Astrocyte (in vitro differentiated cells and primary cell): ENCODE data around the gene CD40. TPM values are rescaled to one million over a fixed set of nuclear protein-coding genes. Genes with fewer than 3 reads are reported as not detected.

Experiments
- DNase-seq: peaks from one replicate; pipeline ENCODE4 v3.0.0-alpha.2; 2010; ENCODE audit warnings: low read depth
- FAIRE-seq: peaks from 2 replicates; lab custom pipeline; 2011; peaks lifted over from hg19 to GRCh38; lab: Jason Lieb, UNC
- H2AFZ ChIP-seq: 2 replicates; pipeline ENCODE4 v1.6.0; 2012; ENCODE audit warnings: low read depth, low read length, inconsistent platforms
- H3K27ac ChIP-seq: 2 replicates; pipeline ENCODE4 v1.5.1; 2011; ENCODE audit warnings: low read depth, low read length, inconsistent platforms
- H3K27me3 ChIP-seq: 2 replicates; pipeline ENCODE4 v1.6.0; 2011; ENCODE audit warnings: low read length, inconsistent platforms; ENCODE audit not compliant: insufficient read depth
- H3K36me3 ChIP-seq: 2 replicates; pipeline ENCODE4 v1.5.1; 2011; ENCODE audit warnings: low read length, inconsistent platforms; ENCODE audit not compliant: insufficient read depth
- H3K4me1 ChIP-seq: 2 replicates; pipeline ENCODE4 v1.5.1; 2011; ENCODE audit warnings: low read length, inconsistent platforms; ENCODE audit not compliant: insufficient read depth
- H3K4me2 ChIP-seq: 2 replicates; pipeline ENCODE4 v1.6.0; 2012; ENCODE audit warnings: low read length, inconsistent platforms
- H3K4me3 ChIP-seq: 2 replicates; pipeline ENCODE4 v1.5.1; 2011; ENCODE audit warnings: low read depth, mild to moderate bottlenecking, low read length, inconsistent platforms; ENCODE audit not compliant: insufficient read depth
- H3K79me2 ChIP-seq: 2 replicates; pipeline ENCODE4 v1.6.0; 2012; ENCODE audit warnings: mild to moderate bottlenecking, low read length, inconsistent platforms; ENCODE audit not compliant: insufficient read depth
- H3K9ac ChIP-seq: 2 replicates; pipeline ENCODE4 v1.6.0; 2012; ENCODE audit warnings: mild to moderate bottlenecking, low read length, inconsistent platforms
- H3K9me3 ChIP-seq: 2 replicates; pipeline ENCODE4 v1.5.1; 2012; ENCODE audit warnings: low read depth, mild to moderate bottlenecking, low read length, inconsistent platforms; ENCODE audit not compliant: insufficient read depth
- H4K20me1 ChIP-seq: 2 replicates; pipeline ENCODE4 v1.6.0; 2012; ENCODE audit warnings: low read length, inconsistent platforms; ENCODE audit not compliant: insufficient read depth
- H3K27ac Mint-ChIP-seq: one replicate; pipeline ENCODE4 v1.8.0; 2021; ENCODE audit warnings: mild to moderate bottlenecking, mixed read lengths; ENCODE audit not compliant: unreplicated experiment
- H3K27me3 Mint-ChIP-seq: one replicate; pipeline ENCODE4 v1.8.0; 2021; ENCODE audit warnings: low read depth, mixed read lengths; ENCODE audit not compliant: unreplicated experiment
- H3K36me3 Mint-ChIP-seq: one replicate; pipeline ENCODE4 v1.8.0; 2021; ENCODE audit warnings: low read depth, mixed read lengths; ENCODE audit not compliant: unreplicated experiment
- H3K4me1 Mint-ChIP-seq: one replicate; pipeline ENCODE4 v1.8.0; 2021; ENCODE audit warnings: low read depth, mixed read lengths; ENCODE audit not compliant: unreplicated experiment
- H3K4me3 Mint-ChIP-seq: one replicate; pipeline ENCODE4 v1.8.0; 2021; ENCODE audit warnings: mild to moderate bottlenecking, moderate library complexity, mixed read lengths; ENCODE audit not compliant: unreplicated experiment
- H3K9me3 Mint-ChIP-seq: one replicate; pipeline ENCODE4 v1.8.0; 2021; ENCODE audit warnings: mild to moderate bottlenecking, mixed read lengths; ENCODE audit not compliant: unreplicated experiment
- EZH2 ChIP-seq: IDR thresholded peaks from 2 replicates; pipeline ENCODE4 v1.6.1; 2012; ENCODE audit warnings: mild to moderate bottlenecking, low read length, inconsistent platforms; ENCODE audit not compliant: insufficient read depth
- total RNA-seq: library from RNA; stranded (reverse); gene quantifications from 2 replicates; pipeline ENCODE4 v1.2.1, GENCODE V29; 2021
- TF ChIP-seq, protein P1 (sequence below): IDR thresholded peaks from 2 replicates; pipeline ENCODE4 v1.5.1; 2011; ENCODE audit warnings: low read depth, mild to moderate bottlenecking, inconsistent platforms, low read length, moderate library complexity; ENCODE audit not compliant: insufficient read depth

Gene CD40
- total RNA-seq, 1 donor from 2014 or later = 2.3 TPM

DNA sequence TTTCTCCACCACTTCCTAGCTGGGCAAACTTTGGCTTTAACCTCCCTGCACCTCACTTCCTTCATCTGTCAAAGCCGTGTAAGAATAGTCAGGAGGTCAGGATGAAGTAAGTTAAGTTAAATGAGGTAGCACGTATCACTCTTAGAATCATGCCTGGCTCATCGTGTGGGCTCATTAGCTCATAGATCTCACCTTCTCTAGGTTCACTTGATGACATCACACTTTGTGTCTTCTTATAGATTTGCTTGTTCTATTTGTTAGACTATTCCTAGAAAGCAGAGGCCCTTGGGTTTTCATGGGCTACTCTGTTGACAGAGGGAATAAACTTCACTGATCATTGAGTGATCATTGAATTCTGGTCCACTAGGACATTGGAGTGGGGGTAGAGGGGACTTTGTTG, 16.2 kb upstream of the CD40 start:
- Histone ChIP-seq H3K4me2 (no peak overlapping the region), H3K27ac (no peak overlapping the region), H2AFZ (no peak overlapping the region), H3K9ac (no peak overlapping the region), H3K27me3 (peaks cover 41% of the 10 kb centered on the region), H3K36me3 (no peaks in the 10 kb centered on the region), H3K4me1 (no peaks in the 10 kb centered on the region), H4K20me1 (no peaks in the 10 kb centered on the region), H3K79me2 (no peaks in the 10 kb centered on the region), H3K4me3 (no peak overlapping the region), H3K9me3 (no peaks in the 10 kb centered on the region)
- Mint-ChIP-seq H3K27me3 (peaks cover 41% of the 10 kb centered on the region), H3K9me3 (peaks cover 3% of the 10 kb centered on the region), H3K4me1 (no peaks in the 10 kb centered on the region), H3K4me3 (no peak overlapping the region), H3K36me3 (no peaks in the 10 kb centered on the region), H3K27ac (no peak overlapping the region)
- FAIRE-seq = no peak
- TF ChIP-seq, protein P1, sequence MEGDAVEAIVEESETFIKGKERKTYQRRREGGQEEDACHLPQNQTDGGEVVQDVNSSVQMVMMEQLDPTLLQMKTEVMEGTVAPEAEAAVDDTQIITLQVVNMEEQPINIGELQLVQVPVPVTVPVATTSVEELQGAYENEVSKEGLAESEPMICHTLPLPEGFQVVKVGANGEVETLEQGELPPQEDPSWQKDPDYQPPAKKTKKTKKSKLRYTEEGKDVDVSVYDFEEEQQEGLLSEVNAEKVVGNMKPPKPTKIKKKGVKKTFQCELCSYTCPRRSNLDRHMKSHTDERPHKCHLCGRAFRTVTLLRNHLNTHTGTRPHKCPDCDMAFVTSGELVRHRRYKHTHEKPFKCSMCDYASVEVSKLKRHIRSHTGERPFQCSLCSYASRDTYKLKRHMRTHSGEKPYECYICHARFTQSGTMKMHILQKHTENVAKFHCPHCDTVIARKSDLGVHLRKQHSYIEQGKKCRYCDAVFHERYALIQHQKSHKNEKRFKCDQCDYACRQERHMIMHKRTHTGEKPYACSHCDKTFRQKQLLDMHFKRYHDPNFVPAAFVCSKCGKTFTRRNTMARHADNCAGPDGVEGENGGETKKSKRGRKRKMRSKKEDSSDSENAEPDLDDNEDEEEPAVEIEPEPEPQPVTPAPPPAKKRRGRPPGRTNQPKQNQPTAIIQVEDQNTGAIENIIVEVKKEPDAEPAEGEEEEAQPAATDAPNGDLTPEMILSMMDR = no peak
- no peak for TF ChIP-seq EZH2
- no peak for DNase-seq

DNA sequence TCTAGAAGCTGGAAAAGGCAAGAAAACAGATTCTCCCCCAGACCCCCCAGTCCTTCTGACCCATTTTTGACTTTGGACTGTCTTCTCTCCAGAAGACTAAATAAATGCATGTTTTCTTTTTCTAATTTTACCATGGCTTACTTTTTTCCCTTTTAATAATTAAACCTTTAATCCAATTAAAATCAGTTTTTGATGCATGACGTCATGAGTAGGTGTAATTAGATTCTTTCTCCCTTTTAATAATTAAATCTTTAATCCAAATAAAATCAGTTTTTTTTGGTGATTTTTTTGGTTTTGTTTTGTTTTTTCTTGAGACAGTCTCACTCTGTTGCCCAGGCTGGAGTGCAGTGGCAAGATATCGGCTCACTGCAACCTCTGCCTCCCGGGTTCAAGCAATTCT, 15.2 kb upstream of the CD40 start:
- Histone ChIP-seq H3K27ac (no peak overlapping the region), H3K9me3 (no peaks in the 10 kb centered on the region), H3K4me2 (no peak overlapping the region), H3K4me1 (no peaks in the 10 kb centered on the region), H3K36me3 (no peaks in the 10 kb centered on the region), H3K9ac (no peak overlapping the region), H2AFZ (no peak overlapping the region), H4K20me1 (no peaks in the 10 kb centered on the region), H3K79me2 (no peaks in the 10 kb centered on the region), H3K4me3 (no peak overlapping the region), H3K27me3 (peaks cover 44% of the 10 kb centered on the region)
- TF ChIP-seq EZH2 = no peak
- TF ChIP-seq, protein P1 = no peak
- no peaks in the 10 kb centered on the region for H3K4me1 Mint-ChIP-seq
- H3K36me3 Mint-ChIP-seq = no peaks in the 10 kb centered on the region
- no peak overlapping the region for H3K27ac Mint-ChIP-seq
- no peak for DNase-seq
- H3K27me3 Mint-ChIP-seq = peaks cover 43% of the 10 kb centered on the region
- no peak overlapping the region for H3K4me3 Mint-ChIP-seq
- H3K9me3 Mint-ChIP-seq = peaks cover 3% of the 10 kb centered on the region
- no peak for FAIRE-seq

DNA sequence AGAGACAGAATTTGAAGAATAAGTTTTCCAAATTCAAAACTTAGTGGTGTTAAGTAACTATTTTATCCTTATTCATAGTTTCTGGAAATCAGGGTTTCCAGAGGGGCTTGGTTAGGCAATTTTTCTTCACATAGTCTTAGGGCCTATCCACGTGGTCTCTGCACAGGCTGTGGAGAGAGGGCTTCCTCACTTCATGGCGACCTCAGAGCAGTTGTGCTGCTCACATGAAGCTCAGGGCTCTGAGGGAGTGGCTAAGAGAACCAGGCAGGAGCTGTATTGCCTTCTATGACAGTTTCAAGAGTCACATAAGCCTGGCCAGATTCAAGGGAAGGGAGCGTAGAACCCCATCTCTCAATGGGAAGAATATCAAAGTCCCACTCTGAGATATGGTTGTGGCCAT, 13.9 kb upstream of the CD40 start:
- FAIRE-seq = no peak
- Histone ChIP-seq H3K4me2 (no peak overlapping the region), H3K9ac (no peak overlapping the region), H3K4me3 (no peak overlapping the region), H3K27me3 (peaks cover 43% of the 10 kb centered on the region), H4K20me1 (no peaks in the 10 kb centered on the region), H3K79me2 (no peaks in the 10 kb centered on the region), H3K36me3 (no peaks in the 10 kb centered on the region), H3K9me3 (no peaks in the 10 kb centered on the region), H3K4me1 (no peaks in the 10 kb centered on the region), H2AFZ (no peak overlapping the region), H3K27ac (no peak overlapping the region)
- Mint-ChIP-seq H3K4me3 (no peak overlapping the region), H3K9me3 (peaks cover 3% of the 10 kb centered on the region), H3K4me1 (no peaks in the 10 kb centered on the region), H3K27ac (no peak overlapping the region), H3K27me3 (peaks cover 49% of the 10 kb centered on the region), H3K36me3 (no peaks in the 10 kb centered on the region)
- DNase-seq = no peak
- TF ChIP-seq EZH2 = no peak
- TF ChIP-seq, protein P1 = no peak
